ENCODE results near the gene ITGA11. TPM values are rescaled to one million over a fixed set of nuclear protein-coding genes. Genes with fewer than 3 reads are reported as not detected.

Gene ITGA11
- total and polyA plus RNA-seq, 2 donors (not counting 1 experiment from before 2014, with no cell fraction given): not detected

GRCh38 chr15:68368731-68369435 lies 63.1 kb downstream of the ITGA11 start:
- 89% methylated on average over 8 of the region's 9 CpGs for WGBS (ENCODE audit: insufficient coverage)
- intact Hi-C loops (cut with micrococcal nuclease): no loop called here

More at GRCh38 chr15:68368731-68369435, 63.1 kb downstream of the ITGA11 start:
- Histone ChIP-seq H3K4me2 (replicated peaks; ENCODE audit: low read depth, low read length, poor library complexity, severe bottlenecking) (no peak overlapping the region), H3K9ac (ENCODE audit: low read length) (no peak overlapping the region), H3K36me3 (replicated peaks in 1 of 2; ENCODE audit: control extremely low read depth in 1 of 2, control insufficient read depth in 1 of 2, extremely low read depth in 1 of 2, insufficient read depth in 2 of 2, low read length in 1 of 2) (no peaks in the 10 kb centered on the region), H3K27ac (ENCODE audit: low read length in 2 of 2) (no peak overlapping the region), H3K4me1 (ENCODE audit: control insufficient read depth in 2 of 2, insufficient read depth in 2 of 2, low read length in 2 of 2) (peaks cover 4 to 7% of the 10 kb centered on the region in 2 donors), H3K27me3 (replicated peaks in 1 of 4; ENCODE audit: control extremely low read depth in 1 of 4, control insufficient read depth in 3 of 4, insufficient read depth in 4 of 4, low read length in 3 of 4) (peaks cover 0 to 10% (median 0%) of the 10 kb centered on the region in 4 experiments), H3K9me3 (ENCODE audit: control extremely low read depth in 1 of 3, control insufficient read depth in 2 of 3, insufficient read depth in 1 of 3, low read length in 2 of 3) (no peaks in the 10 kb centered on the region), H3K79me2 (ENCODE audit: control insufficient read depth, insufficient read depth, low read length) (no peaks in the 10 kb centered on the region), H4K20me1 (ENCODE audit: control insufficient read depth, insufficient read depth, low read length, poor library complexity, severe bottlenecking) (no peaks in the 10 kb centered on the region), H2AFZ (ENCODE audit: insufficient read depth, low read depth, low read length, poor library complexity, severe bottlenecking) (no peak overlapping the region), H3K4me3 (ENCODE audit: control extremely low read depth in 1 of 5, extremely low read depth in 1 of 5, insufficient read depth in 1 of 5, low read depth in 2 of 5, low read length in 4 of 5) (no peak overlapping the region)
- ATAC-seq (ENCODE audit: low read depth) (no peak), DNase-seq (no peak)
- ChIA-PET POLR2A (no interaction called here), CTCF (interaction anchor here (0.7 to 1.3 kb wide), 2 partner anchors 11 to 116 kb away, joined by 3 to 5 read pairs; no protein-coding TSS in a partner anchor)
- Mint-ChIP-seq H3K9me3 (ENCODE audit: insufficient read depth) (no peaks in the 10 kb centered on the region), H3K27ac (no peak overlapping the region), H3K4me1 (peaks cover 4% of the 10 kb centered on the region), H3K27me3 (peaks cover 25% of the 10 kb centered on the region), H3K4me3 (no peak overlapping the region)
- TF ChIP-seq EZH2 (IDR thresholded peaks at IDR 0.05; ENCODE audit: borderline replicate concordance, insufficient read depth, low read depth, low read length, poor library complexity, severe bottlenecking) (no peak), CTCF (IDR thresholded peaks at IDR 0.05) (no peak)
